OCI-LY7 (cell line): ENCODE results near the gene GRIPAP1. TPM values are rescaled to one million over a fixed set of nuclear protein-coding genes. Genes with fewer than 3 reads are reported as not detected.

ENCODE experiments used
- BruUV-seq: library from RNA; stranded (reverse); fragments of 400-500 nt; replicated peaks from 2 replicates; lab custom pipeline; 2021; lab: Mats Ljungman, UMichigan
- CTCF ChIA-PET: fragments of 300-600 bp; sonication (Branson Sonifier 250); formaldehyde crosslinking; loops from one replicate; lab custom pipeline; 2022; ENCODE audit warnings: antibody characterized with exemption; ENCODE audit not compliant: unreplicated experiment; lab: Charles Lee
- POLR2A ChIA-PET: fragments of 300-600 bp; sonication (Branson Sonifier 250); formaldehyde crosslinking; loops from one replicate; lab custom pipeline; 2022; ENCODE audit warnings: antibody characterized with exemption; lab: Charles Lee
- DNase-seq: peaks from one replicate; pipeline ENCODE4 v3.0.0-alpha.2; 2015; ENCODE audit warnings: low spot score
- H2AFZ ChIP-seq: fragments of 200-600 bp; sonication (generic), shearing (Covaris generic); 2 replicates; pipeline ENCODE4 v1.6.1; 2014; ENCODE audit warnings: mild to moderate bottlenecking, antibody characterized with exemption, low read length, moderate library complexity
- H3K27ac ChIP-seq: fragments of 200-600 bp; sonication (generic); 2 replicates; pipeline ENCODE4 v1.5.1; 2014; ENCODE audit warnings: mixed run types, low read depth, mild to moderate bottlenecking, moderate library complexity, low read length, inconsistent platforms; ENCODE audit not compliant: poor library complexity, severe bottlenecking
- H3K36me3 ChIP-seq: fragments of 200-600 bp; sonication (generic); 2 replicates; pipeline ENCODE4 v1.6.1; 2014; ENCODE audit warnings: mild to moderate bottlenecking, antibody characterized with exemption, low read length, moderate library complexity, mixed read lengths; ENCODE audit not compliant: insufficient read depth
- H3K4me1 ChIP-seq: fragments of 200-600 bp; sonication (generic); 2 replicates; pipeline ENCODE4 v1.5.1; 2014; ENCODE audit warnings: mild to moderate bottlenecking, low read length; ENCODE audit not compliant: insufficient read depth, poor library complexity, severe bottlenecking
- H3K4me2 ChIP-seq: fragments of 200-600 bp; sonication (generic); 2 replicates; pipeline ENCODE4 v1.6.1; 2014; ENCODE audit warnings: mild to moderate bottlenecking, low read length
- H3K4me3 ChIP-seq: fragments of 200-600 bp; sonication (generic); 2 replicates; pipeline ENCODE4 v1.5.1; 2014; ENCODE audit warnings: mild to moderate bottlenecking, low read depth, low read length; ENCODE audit not compliant: poor library complexity, severe bottlenecking
- H3K79me2 ChIP-seq: fragments of 200-600 bp; sonication (generic); 2 replicates; pipeline ENCODE4 v1.6.1; 2016; ENCODE audit warnings: low read depth, mild to moderate bottlenecking, low read length, moderate library complexity, mixed read lengths; ENCODE audit not compliant: insufficient read depth
- H3K9me2 ChIP-seq: fragments of 200-600 bp; sonication (generic); 2 replicates; pipeline ENCODE4 v1.6.1; 2016; ENCODE audit warnings: mild to moderate bottlenecking, low read length, mixed read lengths; ENCODE audit not compliant: insufficient read depth
- H3K9me3 ChIP-seq: fragments of 200-600 bp; sonication (generic); 2 replicates; pipeline ENCODE4 v1.6.1; 2014; ENCODE audit warnings: mild to moderate bottlenecking, mixed run types, low read length, mixed read lengths
- H4K20me1 ChIP-seq: fragments of 200-600 bp; sonication (generic); 2 replicates; pipeline ENCODE4 v1.6.1; 2014; ENCODE audit warnings: mild to moderate bottlenecking, antibody characterized with exemption, low read length, moderate library complexity, mixed read lengths; ENCODE audit not compliant: insufficient read depth
- CTCF ChIP-seq: fragments of 200-600 bp; sonication (generic); conservative IDR thresholded peaks from 2 replicates; pipeline ENCODE4 v1.5.1; 2014; ENCODE audit warnings: mild to moderate bottlenecking, antibody characterized with exemption, low read length, moderate library complexity, mixed read lengths
- EZH2phosphoT487 ChIP-seq: fragments of 200-600 bp; sonication (generic); IDR thresholded peaks from 2 replicates; pipeline ENCODE4 v1.6.1; 2018; ENCODE audit warnings: low read depth, borderline replicate concordance, mild to moderate bottlenecking, mixed run types, antibody characterized with exemption, low read length, moderate library complexity, mixed read lengths
- intact Hi-C: fragments of 100-400 bp; cut with micrococcal nuclease; formaldehyde crosslinking; loops from one replicate; pipeline ENCODE4 v1.10.0; 2022; ENCODE audit not compliant: unreplicated experiment
- small RNA-seq: library from RNA; depleted of rRNA; stranded (forward); fragments of <200 nt; gene quantifications from one replicate; pipeline ENCODE3, GENCODE V24; 2014
- total RNA-seq, 2 experiments: library from RNA; depleted of rRNA in 1 of 2; stranded (reverse); fragments of >200 nt in 1 of 2; shearing (Covaris generic) in 1 of 2; gene quantifications; 2 replicates each; pipeline ENCODE4 v1.2.3, GENCODE V29; 2014 to 2022

Gene GRIPAP1
- total RNA-seq, 2 experiments from 2014 or later, result 27.5 to 95.9 TPM

DNA sequence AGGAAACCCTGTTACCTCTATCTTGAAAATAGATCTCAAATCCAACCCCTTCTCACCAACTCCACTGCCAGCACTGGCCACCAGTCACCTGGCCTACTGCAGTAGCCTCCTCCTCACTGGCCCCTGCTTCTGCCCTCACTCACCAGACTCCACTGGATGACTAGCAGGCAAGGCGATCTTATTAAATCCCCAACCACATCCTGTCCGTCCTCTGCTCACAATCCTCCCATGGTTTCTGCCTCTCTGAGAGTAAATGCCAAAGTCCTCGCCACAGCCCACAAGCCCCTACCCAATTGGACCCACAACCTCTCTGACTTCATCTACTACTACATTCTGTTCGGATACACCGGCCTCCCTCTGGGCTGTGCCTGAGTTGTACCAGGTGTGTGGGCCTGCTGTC, 77.8 kb downstream of the GRIPAP1 start:
- CTCF ChIA-PET, result no interaction called here
- no peak for TF ChIP-seq EZH2phosphoT487
- TF ChIP-seq CTCF, result no peak
- no peak overlapping the region for H3K27ac ChIP-seq

DNA sequence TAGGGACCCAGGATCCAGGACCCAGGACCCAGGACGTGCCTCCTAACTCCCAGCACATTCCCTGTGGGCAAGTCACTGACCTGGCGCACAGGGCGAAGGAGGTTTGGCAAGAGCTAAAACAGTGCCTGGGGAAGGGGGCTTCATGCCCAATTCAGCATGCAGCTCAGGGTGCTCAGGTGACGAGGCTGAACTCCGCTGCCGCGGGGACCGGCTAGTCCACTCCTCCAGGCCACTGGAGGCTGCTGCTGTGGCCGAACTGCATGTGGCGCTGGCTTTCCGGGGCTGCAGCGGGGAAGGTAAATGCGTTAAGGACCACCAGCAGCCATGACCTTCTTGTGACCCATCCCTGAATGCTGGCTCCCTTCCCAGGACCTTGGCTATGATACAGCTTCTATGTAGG, 78.3 kb downstream of the GRIPAP1 start:
- no peaks in the 10 kb centered on the region for H3K9me2 ChIP-seq
- H3K79me2 ChIP-seq, result peaks cover 18% of the 10 kb centered on the region; the same call in 1 of the 2 replicates
- ChIA-PET POLR2A (no interaction called here), CTCF (no interaction called here)
- no peak overlapping the region for H3K27ac ChIP-seq
- no peak for DNase-seq
- no peak overlapping the region for H3K4me2 ChIP-seq
- H3K4me3 ChIP-seq, result no peak overlapping the region
- no TSS peak for BruUV-seq
- H3K4me1 ChIP-seq, result peaks cover 50% of the 10 kb centered on the region
- H2AFZ ChIP-seq, result no peak overlapping the region
- no peaks in the 10 kb centered on the region for H4K20me1 ChIP-seq
- TF ChIP-seq CTCF, result no peak
- intact Hi-C loops, result no loop called here
- no peaks in the 10 kb centered on the region for H3K9me3 ChIP-seq
- peaks cover 59% of the 10 kb centered on the region for H3K36me3 ChIP-seq

More for the DNA sequence above, 77.8 kb downstream of the GRIPAP1 start:
- no peaks in the 10 kb centered on the region for H4K20me1 ChIP-seq
- no TSS peak for BruUV-seq
- no peaks in the 10 kb centered on the region for H3K9me3 ChIP-seq
- no peak for DNase-seq
- H3K4me3 ChIP-seq, result no peak overlapping the region
- no peak overlapping the region for H2AFZ ChIP-seq
- peaks cover 18% of the 10 kb centered on the region; the same call in 1 of the 2 replicates for H3K79me2 ChIP-seq
- peaks cover 50% of the 10 kb centered on the region for H3K4me1 ChIP-seq
- no peaks in the 10 kb centered on the region for H3K9me2 ChIP-seq
- intact Hi-C loops, result no loop called here
- H3K4me2 ChIP-seq, result no peak overlapping the region
- POLR2A ChIA-PET, result no interaction called here
- peaks cover 59% of the 10 kb centered on the region for H3K36me3 ChIP-seq

Small RNA genes within 50 kb of the gene (small RNA-seq; reads per million reads assigned to genes)
- not detected for gene RNU6-722P

Other genes with a start within 250 kb of the GRIPAP1 start
- gene GLOD5, start 240.5 kb downstream of the GRIPAP1 start, total RNA-seq (2014; rRNA removed; shearing (Covaris generic)), result not detected in 2 replicates
- gene GLOD5, start 240.5 kb downstream of the GRIPAP1 start, total RNA-seq (2022), result not detected in 2 replicates
- not detected in 2 replicates for gene GATA1, start 215.7 kb downstream of the GRIPAP1 start, total RNA-seq (2014; rRNA removed; shearing (Covaris generic))
- not detected in 2 replicates for gene GATA1, start 215.7 kb downstream of the GRIPAP1 start, total RNA-seq (2022)
- 62.0 and 73.6 TPM in 2 replicates for gene HDAC6, start 200.2 kb downstream of the GRIPAP1 start, total RNA-seq (2014; rRNA removed; shearing (Covaris generic))
- 108 and 121 TPM in 2 replicates for gene HDAC6, start 200.2 kb downstream of the GRIPAP1 start, total RNA-seq (2022)
- 0.26 and 0.60 TPM in 2 replicates for gene ERAS, start 175.8 kb downstream of the GRIPAP1 start, total RNA-seq (2014; rRNA removed; shearing (Covaris generic))
- gene ERAS, start 175.8 kb downstream of the GRIPAP1 start, total RNA-seq (2022), result 0.30 TPM in 1 of 2 replicates, not detected in the other
- gene PCSK1N, start 166.7 kb downstream of the GRIPAP1 start, total RNA-seq (2014; rRNA removed; shearing (Covaris generic)), result not detected in 2 replicates
- gene PCSK1N, start 166.7 kb downstream of the GRIPAP1 start, total RNA-seq (2022), result not detected in 2 replicates
- gene TIMM17B, start 104.5 kb downstream of the GRIPAP1 start, total RNA-seq (2014; rRNA removed; shearing (Covaris generic)), result 54.3 and 83.3 TPM in 2 replicates
- 79.3 and 90.0 TPM in 2 replicates for gene TIMM17B, start 104.5 kb downstream of the GRIPAP1 start, total RNA-seq (2022)
- gene PQBP1, start 104.3 kb downstream of the GRIPAP1 start, total RNA-seq (2014; rRNA removed; shearing (Covaris generic)), result 72.7 and 90.5 TPM in 2 replicates
- 79.6 and 93.0 TPM in 2 replicates for gene PQBP1, start 104.3 kb downstream of the GRIPAP1 start, total RNA-seq (2022)
- gene SLC35A2, start 90.6 kb downstream of the GRIPAP1 start, total RNA-seq (2014; rRNA removed; shearing (Covaris generic)), result 7.1 and 9.9 TPM in 2 replicates
- gene SLC35A2, start 90.6 kb downstream of the GRIPAP1 start, total RNA-seq (2022), result 18.4 and 22.2 TPM in 2 replicates
- 41.7 and 60.3 TPM in 2 replicates for gene PIM2, start 83.2 kb downstream of the GRIPAP1 start, total RNA-seq (2014; rRNA removed; shearing (Covaris generic))
- 146 and 148 TPM in 2 replicates for gene PIM2, start 83.2 kb downstream of the GRIPAP1 start, total RNA-seq (2022)
- 33.3 and 38.5 TPM in 2 replicates for gene OTUD5, start 44.7 kb downstream of the GRIPAP1 start, total RNA-seq (2014; rRNA removed; shearing (Covaris generic))
- gene OTUD5, start 44.7 kb downstream of the GRIPAP1 start, total RNA-seq (2022), result 51.7 and 55.7 TPM in 2 replicates
- 4.0 and 7.6 TPM in 2 replicates for gene KCND1, start 30.4 kb downstream of the GRIPAP1 start, total RNA-seq (2014; rRNA removed; shearing (Covaris generic))
- 8.8 and 13.6 TPM in 2 replicates for gene KCND1, start 30.4 kb downstream of the GRIPAP1 start, total RNA-seq (2022)
- 7.6 and 10.2 TPM in 2 replicates for gene TFE3, start 41.1 kb upstream of the GRIPAP1 start, total RNA-seq (2014; rRNA removed; shearing (Covaris generic))
- 19.0 and 19.8 TPM in 2 replicates for gene TFE3, start 41.1 kb upstream of the GRIPAP1 start, total RNA-seq (2022)
- gene CCDC120, start 56.7 kb upstream of the GRIPAP1 start, total RNA-seq (2014; rRNA removed; shearing (Covaris generic)), result 0.95 and 1.4 TPM in 2 replicates
- gene CCDC120, start 56.7 kb upstream of the GRIPAP1 start, total RNA-seq (2022), result 3.6 and 4.1 TPM in 2 replicates
- 2.3 and 8.1 TPM in 2 replicates for gene PRAF2, start 71.7 kb upstream of the GRIPAP1 start, total RNA-seq (2014; rRNA removed; shearing (Covaris generic))
- 17.5 and 20.3 TPM in 2 replicates for gene PRAF2, start 71.7 kb upstream of the GRIPAP1 start, total RNA-seq (2022)
- 32.4 and 37.6 TPM in 2 replicates for gene WDR45, start 77.6 kb upstream of the GRIPAP1 start, total RNA-seq (2014; rRNA removed; shearing (Covaris generic))
- gene WDR45, start 77.6 kb upstream of the GRIPAP1 start, total RNA-seq (2022), result 46.2 and 48.7 TPM in 2 replicates
- gene GPKOW, start 121.5 kb upstream of the GRIPAP1 start, total RNA-seq (2014; rRNA removed; shearing (Covaris generic)), result 18.8 and 27.5 TPM in 2 replicates
- 16.8 and 17.7 TPM in 2 replicates for gene GPKOW, start 121.5 kb upstream of the GRIPAP1 start, total RNA-seq (2022)
- gene MAGIX, start 160.5 kb upstream of the GRIPAP1 start, total RNA-seq (2014; rRNA removed; shearing (Covaris generic)), result 0.85 and 1.0 TPM in 2 replicates
- 1.1 and 1.7 TPM in 2 replicates for gene MAGIX, start 160.5 kb upstream of the GRIPAP1 start, total RNA-seq (2022)
- gene PLP2, start 169.6 kb upstream of the GRIPAP1 start, total RNA-seq (2014; rRNA removed; shearing (Covaris generic)), result 16.7 and 21.2 TPM in 2 replicates
- gene PLP2, start 169.6 kb upstream of the GRIPAP1 start, total RNA-seq (2022), result 54.3 and 56.9 TPM in 2 replicates
- gene PRICKLE3, start 184.1 kb upstream of the GRIPAP1 start, total RNA-seq (2014; rRNA removed; shearing (Covaris generic)), result 9.9 and 10.6 TPM in 2 replicates
- gene PRICKLE3, start 184.1 kb upstream of the GRIPAP1 start, total RNA-seq (2022), result 11.0 and 16.7 TPM in 2 replicates
- 0.79 and 2.3 TPM in 2 replicates for gene SYP, start 197.9 kb upstream of the GRIPAP1 start, total RNA-seq (2014; rRNA removed; shearing (Covaris generic))
- gene SYP, start 197.9 kb upstream of the GRIPAP1 start, total RNA-seq (2022), result 2.3 and 2.9 TPM in 2 replicates
- gene CACNA1F, start 231.1 kb upstream of the GRIPAP1 start, total RNA-seq (2014; rRNA removed; shearing (Covaris generic)), result not detected in 2 replicates
- gene CACNA1F, start 231.1 kb upstream of the GRIPAP1 start, total RNA-seq (2022), result not detected in 2 replicates
- not detected in 2 replicates for gene CCDC22, start 233.2 kb upstream of the GRIPAP1 start, total RNA-seq (2014; rRNA removed; shearing (Covaris generic))
- 10.8 and 13.7 TPM in 2 replicates for gene CCDC22, start 233.2 kb upstream of the GRIPAP1 start, total RNA-seq (2022)